GM18508 (cell line): Measurements from ENCODE around the gene POLE4.

Source experiments
- ATAC-seq: cut with Tn5 transposase; IDR thresholded peaks from one replicate; pipeline ENCODE4 v1.9.1; 2021; ENCODE audit warnings: moderate number of reproducible peaks; ENCODE audit not compliant: insufficient read depth, unreplicated experiment

The POLE4 gene

GRCh38 chr2:74985978-74986609, 27.7 kb downstream of the POLE4 start:
- ATAC-seq, result no peak

GRCh38 chr2:74991977-74992376, 33.5 kb downstream of the POLE4 start:
- no peak for ATAC-seq

- no peak for ATAC-seq
These were observed 41.0 kb downstream of the POLE4 start for GRCh38 chr2:74999468-74999867.

- no peak for ATAC-seq
These were observed 43.6 kb downstream of the POLE4 start for GRCh38 chr2:75002007-75002406.

GRCh38 chr2:75003276-75003675, 44.8 kb downstream of the POLE4 start:
- no peak for ATAC-seq

- ATAC-seq, result no peak
These were observed 45.3 kb downstream of the POLE4 start for GRCh38 chr2:75003773-75004172.

- ATAC-seq, result no peak
These were observed 47.6 kb downstream of the POLE4 start for GRCh38 chr2:75006041-75006440.

- ATAC-seq, result no peak
These were observed 48.6 kb downstream of the POLE4 start for GRCh38 chr2:75007061-75007460.

GRCh38 chr2:75007819-75008218, 49.4 kb downstream of the POLE4 start:
- ATAC-seq, result no peak

GRCh38 chr2:75010571-75010970, 52.1 kb downstream of the POLE4 start:
- no peak for ATAC-seq

GRCh38 chr2:75012080-75012479, 53.6 kb downstream of the POLE4 start:
- ATAC-seq, result no peak

GRCh38 chr2:75018162-75018561, 59.7 kb downstream of the POLE4 start:
- no peak for ATAC-seq
